Activated naive CD8-positive, alpha-beta T cell (primary cell): ENCODE data around the gene SCNN1G.

ENCODE experiments used
- H3K27ac Mint-ChIP-seq: one replicate; pipeline ENCODE4 v1.8.0; 2021; ENCODE audit warnings: mixed read lengths
- H3K27me3 Mint-ChIP-seq: one replicate; pipeline ENCODE4 v1.8.0; 2021; ENCODE audit warnings: mixed read lengths
- H3K36me3 Mint-ChIP-seq: one replicate; pipeline ENCODE4 v1.8.0; 2021; ENCODE audit warnings: mixed read lengths
- H3K4me1 Mint-ChIP-seq: one replicate; pipeline ENCODE4 v1.8.0; 2021; ENCODE audit warnings: low read depth, mixed read lengths
- H3K4me3 Mint-ChIP-seq: one replicate; pipeline ENCODE4 v1.8.0; 2021; ENCODE audit warnings: mild to moderate bottlenecking, mixed read lengths
- H3K9me3 Mint-ChIP-seq: one replicate; pipeline ENCODE4 v1.8.0; 2021; ENCODE audit warnings: low read depth, mixed read lengths

The SCNN1G gene

DNA sequence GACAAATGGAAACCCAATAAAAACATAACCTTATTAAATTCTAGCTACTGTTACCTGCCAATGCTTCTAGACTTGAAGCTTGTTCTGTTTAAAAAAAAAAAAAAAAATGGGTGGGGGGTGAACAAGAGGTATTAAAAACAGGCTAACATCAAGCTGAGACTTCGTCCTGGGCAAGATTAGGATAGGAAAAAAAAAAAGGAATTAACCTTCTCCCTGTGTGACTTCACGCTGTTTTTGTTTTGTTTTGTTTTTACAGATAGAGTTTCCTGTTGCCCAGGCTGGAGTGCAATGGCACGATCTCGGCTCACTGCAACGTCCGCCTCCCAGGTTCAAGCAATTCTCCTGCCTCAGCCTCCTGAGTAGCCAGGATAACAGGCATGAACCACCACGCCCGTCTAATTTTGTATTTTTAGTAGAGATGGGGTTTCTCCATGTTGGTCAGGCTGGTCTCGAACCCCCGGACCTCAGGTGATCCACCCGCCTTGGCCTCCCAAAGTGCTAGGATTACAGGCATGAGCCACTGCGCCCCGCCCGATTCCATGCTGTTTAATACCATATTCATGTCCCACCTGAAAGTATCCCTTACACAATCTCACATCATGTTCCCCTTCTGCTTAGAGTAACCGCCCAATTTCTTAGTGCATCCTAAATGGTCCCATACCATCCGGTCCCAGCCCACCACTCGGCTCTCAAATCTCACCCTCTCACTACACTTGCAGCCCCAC lies 35.5 kb upstream of the SCNN1G start:
- Mint-ChIP-seq H3K36me3 (peaks cover 6% of the 10 kb centered on the region), H3K27ac (no peak overlapping the region), H3K4me3 (peak overlapping the region; percentile 70), H3K4me1 (peaks cover 26% of the 10 kb centered on the region), H3K27me3 (no peaks in the 10 kb centered on the region), H3K9me3 (no peaks in the 10 kb centered on the region)

DNA sequence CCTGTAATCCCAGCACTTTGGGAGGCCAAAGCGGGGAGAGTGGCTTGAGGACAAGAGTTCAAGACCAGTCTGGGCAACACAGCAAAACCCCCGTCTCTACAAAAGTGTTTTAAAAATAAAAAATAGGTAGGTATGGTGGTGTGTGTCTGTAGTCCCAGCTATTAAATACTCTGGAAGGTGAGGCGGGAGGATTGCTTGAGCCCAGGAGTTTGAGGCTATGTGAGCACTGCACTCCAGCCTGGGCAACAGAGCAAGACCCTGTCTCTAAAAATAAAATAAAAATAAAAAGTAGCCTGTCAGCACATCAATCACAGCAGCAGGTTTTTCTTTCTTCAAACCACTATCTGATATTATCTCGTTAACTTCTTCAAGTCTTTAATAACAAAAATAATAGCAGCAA lies 34.9 kb upstream of the SCNN1G start:
- Mint-ChIP-seq H3K4me3 (peak overlapping the region; percentile 97), H3K27me3 (no peaks in the 10 kb centered on the region), H3K36me3 (peaks cover 6% of the 10 kb centered on the region), H3K4me1 (peaks cover 26% of the 10 kb centered on the region), H3K9me3 (no peaks in the 10 kb centered on the region), H3K27ac (peak overlapping the region; percentile 94)

DNA sequence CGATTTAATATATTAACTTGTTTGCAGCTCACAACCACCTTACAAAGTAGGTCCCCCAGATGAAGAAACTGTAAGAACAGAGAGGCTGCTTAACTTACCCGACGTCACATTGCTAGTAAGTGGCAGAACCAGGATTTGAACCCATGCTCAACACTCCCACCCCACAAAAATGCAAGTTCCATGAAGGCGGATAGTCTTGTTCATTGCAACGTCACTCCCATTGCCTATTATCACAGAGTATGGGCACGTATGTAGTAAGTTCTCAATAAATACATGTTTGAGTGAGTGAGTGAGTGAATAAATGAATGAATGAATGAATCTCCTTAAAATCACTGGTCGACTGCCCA lies 34.4 kb upstream of the SCNN1G start:
- H3K4me1 Mint-ChIP-seq, result peaks cover 24% of the 10 kb centered on the region
- peaks cover 6% of the 10 kb centered on the region for H3K36me3 Mint-ChIP-seq
- H3K4me3 Mint-ChIP-seq, result peak overlapping the region; percentile 97
- H3K9me3 Mint-ChIP-seq, result no peaks in the 10 kb centered on the region
- peak overlapping the region; percentile 94 for H3K27ac Mint-ChIP-seq
- no peaks in the 10 kb centered on the region for H3K27me3 Mint-ChIP-seq

DNA sequence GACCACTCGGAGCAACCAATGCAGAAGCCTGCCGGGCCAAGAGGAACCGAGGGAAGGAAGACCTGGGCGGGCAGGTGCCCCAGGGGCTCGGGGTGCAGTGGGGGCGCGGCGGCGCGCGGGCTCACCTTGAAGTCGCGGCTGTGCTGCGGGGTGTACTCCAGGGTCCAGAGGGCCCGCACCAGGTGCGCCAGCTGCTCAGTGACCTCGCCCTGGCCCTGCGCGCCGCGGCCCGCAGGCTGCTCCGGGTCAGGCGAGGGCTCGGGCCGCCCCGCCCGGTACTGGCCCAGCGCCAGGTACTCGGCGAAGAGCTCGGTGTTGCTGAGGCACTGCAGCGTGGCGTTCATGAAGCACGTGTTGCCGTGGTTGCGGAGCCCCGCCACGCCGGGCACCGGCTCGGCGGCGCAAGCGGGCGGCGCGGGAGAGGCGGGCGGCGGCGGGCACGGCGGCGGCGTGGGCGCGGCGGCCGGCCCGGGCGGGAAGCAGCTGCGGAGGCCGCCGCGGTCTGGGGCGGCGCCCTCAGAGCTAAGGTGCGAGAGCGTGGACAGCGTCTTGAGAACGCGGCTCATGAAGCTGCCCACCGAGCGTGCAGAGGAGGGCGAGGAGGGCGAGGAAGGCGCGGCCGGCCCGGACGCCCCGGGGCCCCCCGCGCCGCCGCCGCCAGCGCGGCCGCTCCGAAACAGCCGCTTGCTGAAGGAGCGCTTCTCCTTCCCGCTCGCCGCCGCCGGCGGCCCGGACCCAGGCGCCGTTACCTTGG lies 33.9 kb upstream of the SCNN1G start:
- H3K9me3 Mint-ChIP-seq, result no peaks in the 10 kb centered on the region
- H3K27me3 Mint-ChIP-seq, result no peaks in the 10 kb centered on the region
- H3K36me3 Mint-ChIP-seq, result peaks cover 6% of the 10 kb centered on the region
- peaks cover 24% of the 10 kb centered on the region for H3K4me1 Mint-ChIP-seq
- H3K27ac Mint-ChIP-seq, result peak overlapping the region; percentile 94
- peak overlapping the region; percentile 97 for H3K4me3 Mint-ChIP-seq

DNA sequence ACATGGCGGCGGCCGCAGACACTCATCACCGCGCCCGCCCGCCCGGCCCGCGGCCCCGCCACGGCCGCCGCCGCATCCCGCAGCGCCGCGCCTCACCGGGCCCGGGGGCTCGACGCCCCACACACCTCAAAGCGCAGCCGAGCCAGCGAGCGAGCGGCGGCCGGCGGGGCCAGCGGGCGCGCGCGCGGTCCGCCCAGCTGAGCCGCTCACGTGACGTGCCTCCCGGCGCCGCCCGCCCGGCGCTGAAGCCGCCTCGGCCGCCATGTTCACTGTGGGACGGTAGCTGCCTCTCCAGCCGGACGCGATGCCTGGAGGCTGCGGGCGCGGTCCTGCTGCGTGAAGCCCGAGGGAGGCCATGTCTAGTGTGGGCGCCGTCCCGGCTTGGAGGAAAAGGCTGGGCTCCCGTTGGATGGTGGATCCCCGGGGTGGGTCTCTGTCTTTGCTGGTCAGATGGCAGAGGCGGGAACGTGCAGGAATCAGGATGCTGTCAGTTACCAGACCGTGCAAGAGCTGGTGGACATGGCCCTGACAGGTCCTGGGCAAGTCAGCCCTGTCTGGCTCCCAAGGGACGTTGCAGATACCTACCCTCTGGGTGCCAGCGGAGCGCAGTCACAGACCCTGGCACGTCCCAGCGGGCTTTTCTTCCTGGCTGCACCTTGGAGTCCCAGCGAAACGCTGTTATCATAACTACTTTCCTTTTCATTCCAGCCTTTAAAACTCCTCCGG lies 33.1 kb upstream of the SCNN1G start, which contains the start of gene USP31:
TSS of gene USP31 (minus strand) at position 186 of the 726 bp plus-strand sequence. CDS start at position 4, 182 bp downstream.
- Mint-ChIP-seq H3K36me3 (peaks cover 6% of the 10 kb centered on the region), H3K9me3 (no peaks in the 10 kb centered on the region), H3K27ac (peak within 1 kb of the TSS; percentile 94), H3K4me3 (peak within 1 kb of the TSS; percentile 97), H3K4me1 (peaks cover 24% of the 10 kb centered on the region), H3K27me3 (no peaks in the 10 kb centered on the region)

DNA sequence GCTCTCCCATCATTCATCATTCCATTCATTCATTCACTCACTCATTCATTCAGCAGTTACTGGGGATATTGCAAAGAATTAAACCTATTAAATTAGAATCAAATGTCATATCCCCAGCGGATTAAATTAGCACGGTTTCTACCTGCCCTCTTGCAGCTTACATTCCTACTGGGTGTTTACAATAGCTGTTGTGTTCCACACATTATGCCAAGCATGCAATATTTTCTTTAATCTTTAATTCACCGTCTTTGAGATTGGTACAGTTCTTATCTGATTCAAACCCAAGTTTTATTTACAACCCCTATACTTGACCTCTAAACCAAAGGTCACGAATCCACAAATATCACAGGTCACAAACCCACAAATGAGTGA lies 32.6 kb upstream of the SCNN1G start:
- peak overlapping the region; percentile 92 for H3K4me3 Mint-ChIP-seq
- H3K27ac Mint-ChIP-seq, result peak overlapping the region; percentile 84
- peaks cover 1% of the 10 kb centered on the region for H3K27me3 Mint-ChIP-seq
- no peaks in the 10 kb centered on the region for H3K9me3 Mint-ChIP-seq
- peaks cover 21% of the 10 kb centered on the region for H3K4me1 Mint-ChIP-seq
- H3K36me3 Mint-ChIP-seq, result peaks cover 4% of the 10 kb centered on the region

DNA sequence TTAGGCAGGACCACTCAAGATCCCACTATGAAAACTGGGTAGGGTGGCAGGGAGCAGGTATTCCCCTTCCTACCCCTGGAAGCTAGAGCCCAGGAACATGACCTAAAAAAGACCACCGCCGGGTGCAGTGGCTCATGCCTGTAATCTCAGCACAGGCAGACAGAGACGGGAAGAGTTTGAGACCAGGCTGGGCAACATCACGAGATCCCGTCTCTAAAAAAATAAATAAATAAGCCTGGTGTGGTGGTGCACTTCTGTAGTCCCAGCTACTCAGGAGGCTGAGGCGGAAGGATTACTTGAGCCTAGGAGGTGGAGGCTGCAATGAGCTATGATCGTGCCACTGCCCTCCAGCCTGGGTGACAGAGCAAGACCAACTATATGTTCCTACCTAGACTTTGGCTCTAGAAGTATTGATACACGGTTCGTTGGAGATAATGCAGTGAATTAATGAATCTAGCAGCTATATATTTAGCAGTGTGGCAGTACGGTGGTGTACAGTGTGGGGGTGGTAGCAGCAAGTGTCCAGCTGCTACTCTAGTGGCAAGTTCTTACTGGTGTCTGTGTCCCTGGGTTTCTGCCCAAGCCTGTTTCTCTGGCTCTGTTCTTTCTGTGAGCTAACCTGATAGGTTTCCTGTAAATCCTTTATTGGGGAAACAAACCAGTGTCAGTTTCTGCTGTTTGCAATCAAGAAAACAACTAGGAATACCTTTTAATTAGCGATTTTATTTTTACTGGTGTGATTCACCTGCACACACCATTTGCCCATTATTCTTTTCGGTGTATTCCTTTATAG lies 30.0 kb upstream of the SCNN1G start:
- Mint-ChIP-seq H3K4me1 (peaks cover 15% of the 10 kb centered on the region), H3K27ac (no peak overlapping the region), H3K36me3 (no peaks in the 10 kb centered on the region), H3K27me3 (peaks cover 2% of the 10 kb centered on the region), H3K4me3 (no peak overlapping the region), H3K9me3 (no peaks in the 10 kb centered on the region)

DNA sequence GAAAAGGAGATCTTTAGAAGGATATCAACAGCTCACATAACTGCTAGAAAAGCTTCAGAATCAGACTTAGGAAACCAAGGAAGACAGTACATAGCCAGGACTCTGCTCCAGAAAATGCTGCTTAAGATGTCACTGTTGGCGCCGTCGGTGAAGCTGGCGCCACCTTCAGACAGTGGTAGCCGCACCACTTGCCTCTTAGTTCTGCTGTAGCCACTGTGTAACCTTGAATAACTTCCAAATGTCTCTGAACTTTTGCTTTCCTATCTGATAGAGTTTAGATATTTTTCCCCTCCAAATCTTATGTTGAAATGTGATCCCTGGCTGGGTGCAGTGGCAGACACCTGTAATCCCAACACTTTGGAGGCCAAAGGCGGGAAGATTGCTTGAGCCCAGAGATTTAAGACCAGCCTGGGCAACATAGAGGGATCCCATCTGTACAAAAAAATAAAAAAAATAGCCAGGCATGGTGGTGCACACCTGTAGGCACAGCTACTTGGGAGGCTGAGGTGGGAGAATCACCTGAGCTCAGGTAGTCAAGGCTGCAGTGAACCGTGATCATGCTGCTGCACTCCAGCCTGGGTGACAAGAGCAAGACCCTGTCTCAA lies 27.0 kb upstream of the SCNN1G start:
- peaks cover 5% of the 10 kb centered on the region for H3K4me1 Mint-ChIP-seq
- no peaks in the 10 kb centered on the region for H3K36me3 Mint-ChIP-seq
- no peak overlapping the region for H3K4me3 Mint-ChIP-seq
- no peaks in the 10 kb centered on the region for H3K9me3 Mint-ChIP-seq
- H3K27ac Mint-ChIP-seq, result no peak overlapping the region
- H3K27me3 Mint-ChIP-seq, result peaks cover 4% of the 10 kb centered on the region

DNA sequence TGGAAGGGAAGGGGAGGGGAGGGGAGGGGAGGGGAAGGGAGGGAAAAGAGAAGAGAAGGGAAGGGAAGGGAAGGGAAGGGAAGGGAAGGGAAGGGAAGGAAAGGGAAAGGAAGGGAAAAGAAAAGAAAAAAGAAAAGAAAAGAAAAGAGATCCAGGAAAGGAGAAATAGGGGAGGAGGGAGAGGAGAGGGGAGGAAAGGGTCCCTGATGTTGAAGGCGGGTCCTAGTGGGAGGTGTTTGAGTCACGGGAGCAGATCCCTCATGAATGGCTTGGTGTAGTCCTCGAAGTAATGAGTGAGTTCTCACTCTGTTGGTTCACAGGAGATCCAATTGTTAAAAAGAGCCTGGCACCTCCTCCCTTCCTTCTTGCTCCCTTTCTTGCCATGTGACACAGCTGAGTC lies 26.4 kb upstream of the SCNN1G start:
- Mint-ChIP-seq H3K4me1 (peaks cover 5% of the 10 kb centered on the region), H3K27me3 (peaks cover 5% of the 10 kb centered on the region), H3K9me3 (no peaks in the 10 kb centered on the region), H3K4me3 (no peak overlapping the region), H3K27ac (no peak overlapping the region), H3K36me3 (no peaks in the 10 kb centered on the region)

DNA sequence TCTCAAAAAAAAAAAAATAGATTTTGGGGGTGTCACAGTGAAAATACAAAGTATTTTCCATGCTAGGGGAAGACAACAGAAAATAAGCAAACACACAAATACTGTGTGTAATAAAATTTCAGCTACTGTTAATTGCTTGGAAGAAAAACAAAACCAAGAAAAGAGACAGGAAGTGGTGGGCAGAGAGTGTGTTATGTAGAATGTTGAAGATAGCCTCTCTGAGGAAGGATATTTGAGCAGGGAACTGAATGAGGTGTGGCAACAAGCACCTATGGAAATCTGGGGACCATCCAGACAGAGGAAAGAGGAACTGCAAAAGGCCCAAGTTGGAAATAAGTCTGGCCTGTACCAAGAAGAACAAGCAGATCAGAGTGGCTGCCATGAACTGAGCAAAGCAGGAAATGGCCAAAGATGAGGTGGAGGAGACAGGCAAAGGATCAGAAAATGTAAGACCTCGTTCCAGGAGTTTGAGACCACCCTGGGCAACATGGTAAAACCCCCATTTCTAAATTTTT lies 25.5 kb upstream of the SCNN1G start:
- Mint-ChIP-seq H3K4me3 (no peak overlapping the region), H3K4me1 (peaks cover 5% of the 10 kb centered on the region), H3K36me3 (no peaks in the 10 kb centered on the region), H3K9me3 (no peaks in the 10 kb centered on the region), H3K27ac (no peak overlapping the region), H3K27me3 (peaks cover 8% of the 10 kb centered on the region)

DNA sequence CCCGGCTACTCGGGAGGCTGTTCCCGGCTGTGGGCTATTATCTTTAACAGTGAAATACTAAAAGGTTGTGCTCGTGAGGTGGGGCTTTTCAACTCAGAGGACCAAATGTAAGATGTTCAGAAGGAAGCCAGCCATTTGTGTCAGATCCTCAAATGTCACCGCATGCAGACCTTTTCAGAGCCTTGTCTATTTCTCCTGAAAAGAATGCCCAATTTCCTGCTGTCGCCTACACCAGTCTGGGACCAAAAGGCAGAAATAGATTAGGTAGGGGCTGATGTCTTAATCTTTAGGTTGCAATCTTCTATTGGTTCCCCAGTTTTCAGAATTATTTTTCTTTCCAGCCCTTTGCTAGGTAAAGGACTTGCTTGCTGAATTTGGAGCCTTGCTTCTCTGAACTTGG lies 24.4 kb upstream of the SCNN1G start:
- H3K27me3 Mint-ChIP-seq, result peaks cover 11% of the 10 kb centered on the region
- peaks cover 5% of the 10 kb centered on the region for H3K4me1 Mint-ChIP-seq
- no peak overlapping the region for H3K27ac Mint-ChIP-seq
- no peaks in the 10 kb centered on the region for H3K36me3 Mint-ChIP-seq
- H3K9me3 Mint-ChIP-seq, result no peaks in the 10 kb centered on the region
- no peak overlapping the region for H3K4me3 Mint-ChIP-seq

DNA sequence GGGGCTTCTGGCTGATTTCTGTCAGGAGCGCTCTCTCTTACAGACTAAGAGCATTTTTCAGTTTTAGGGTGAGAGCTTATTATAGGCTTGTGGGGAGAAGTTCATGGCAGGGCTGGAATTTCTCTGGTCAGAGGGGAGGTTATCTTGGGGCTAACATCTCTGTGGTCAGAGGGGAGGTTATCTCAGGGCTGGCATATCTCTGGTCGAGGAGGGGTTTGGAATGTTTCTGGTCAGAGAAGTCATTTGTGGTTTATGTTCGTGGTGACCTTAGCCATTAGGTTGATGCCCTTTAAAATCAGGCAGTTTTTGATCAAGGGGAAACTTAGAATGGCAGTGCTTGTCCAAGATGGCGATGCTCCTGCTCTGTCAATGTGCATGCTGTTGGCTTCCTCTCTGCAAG lies 22.5 kb upstream of the SCNN1G start:
- Mint-ChIP-seq H3K9me3 (no peaks in the 10 kb centered on the region), H3K36me3 (no peaks in the 10 kb centered on the region), H3K4me3 (no peak overlapping the region), H3K27me3 (peaks cover 21% of the 10 kb centered on the region), H3K4me1 (peaks cover 5% of the 10 kb centered on the region), H3K27ac (no peak overlapping the region)

DNA sequence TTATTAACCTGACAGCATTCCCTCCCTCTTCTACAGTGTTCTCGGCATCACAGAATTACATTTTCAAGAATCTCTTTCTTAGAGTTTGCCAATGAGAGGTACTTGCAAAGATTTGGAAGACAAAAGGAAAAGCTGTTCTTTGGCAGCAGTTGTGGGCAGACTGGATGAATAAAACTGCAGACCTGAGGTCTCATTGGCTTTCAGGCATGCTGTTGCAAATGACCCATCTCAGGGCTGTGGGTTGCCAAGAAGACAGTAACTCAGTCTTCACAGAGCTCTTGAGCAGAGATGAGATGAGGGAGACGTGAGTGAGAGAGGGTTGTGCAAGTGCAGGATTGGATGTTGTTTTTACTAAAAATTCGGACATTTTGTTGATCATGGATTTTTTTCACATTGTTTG lies 22.0 kb upstream of the SCNN1G start:
- Mint-ChIP-seq H3K9me3 (no peaks in the 10 kb centered on the region), H3K27ac (no peak overlapping the region), H3K4me3 (no peak overlapping the region), H3K36me3 (no peaks in the 10 kb centered on the region), H3K4me1 (peaks cover 5% of the 10 kb centered on the region), H3K27me3 (peaks cover 25% of the 10 kb centered on the region)

DNA sequence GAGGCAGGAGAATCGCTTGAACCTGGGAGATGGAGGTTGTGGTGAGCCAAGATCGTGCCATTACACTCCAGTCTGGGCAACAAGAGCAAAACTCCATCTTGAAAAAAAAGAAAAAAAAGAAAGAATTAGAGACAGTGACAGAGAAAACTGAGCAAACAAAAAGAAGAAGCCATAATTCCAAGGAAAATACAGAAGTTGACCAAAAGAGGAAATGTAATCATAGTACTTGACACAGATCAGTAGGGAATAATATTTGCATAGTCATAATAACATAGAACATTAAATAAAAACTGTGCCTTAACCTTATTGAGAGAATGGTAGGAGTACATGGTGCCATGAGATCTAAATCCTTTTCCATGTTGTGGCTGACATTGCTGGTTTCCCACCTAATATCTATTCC lies 18.6 kb upstream of the SCNN1G start:
- no peak overlapping the region for H3K4me3 Mint-ChIP-seq
- peaks cover 30% of the 10 kb centered on the region for H3K27me3 Mint-ChIP-seq
- H3K36me3 Mint-ChIP-seq, result no peaks in the 10 kb centered on the region
- H3K4me1 Mint-ChIP-seq, result no peaks in the 10 kb centered on the region
- no peaks in the 10 kb centered on the region for H3K9me3 Mint-ChIP-seq
- H3K27ac Mint-ChIP-seq, result no peak overlapping the region
